HFF-Myc (cell line): Measurements from ENCODE around the gene ASPRV1.

Source experiments
- DNase-seq: peaks from one replicate; pipeline ENCODE4 v3.0.0-alpha.2; 2011; ENCODE audit warnings: low read depth; ENCODE audit errors: extremely low read depth
- H3K4me3 ChIP-seq: replicated peaks from 2 replicates; pipeline ENCODE4 v1.5.1; 2011; ENCODE audit warnings: low read depth, mild to moderate bottlenecking, control low read depth, low read length
- TF ChIP-seq, protein P1 (sequence below): IDR thresholded peaks from 2 replicates; pipeline ENCODE4 v1.5.1; 2012; ENCODE audit warnings: mild to moderate bottlenecking, low read depth, low read length, control low read depth; ENCODE audit errors: missing control alignments

Gene ASPRV1

DNA sequence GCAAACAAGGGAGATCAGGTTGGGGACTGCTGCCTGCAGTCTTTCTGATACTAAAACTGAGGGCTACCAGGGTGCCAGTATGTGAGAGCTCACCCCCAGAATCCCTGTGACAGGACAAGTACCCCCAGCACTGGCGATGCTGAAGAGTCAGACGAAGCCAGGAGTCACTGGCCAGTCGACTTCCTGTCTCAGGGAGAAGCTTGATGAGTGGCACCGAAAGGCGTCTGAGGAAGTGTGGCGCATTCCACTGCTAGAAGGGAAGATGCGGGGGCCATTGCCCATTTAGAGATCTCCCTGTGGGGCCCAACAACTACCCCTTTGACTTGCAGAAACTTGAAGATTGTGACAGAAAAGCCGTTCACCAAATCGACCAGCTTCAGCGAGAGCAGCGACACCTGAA, 24.5 kb downstream of the ASPRV1 start:
- TF ChIP-seq, protein P1, sequence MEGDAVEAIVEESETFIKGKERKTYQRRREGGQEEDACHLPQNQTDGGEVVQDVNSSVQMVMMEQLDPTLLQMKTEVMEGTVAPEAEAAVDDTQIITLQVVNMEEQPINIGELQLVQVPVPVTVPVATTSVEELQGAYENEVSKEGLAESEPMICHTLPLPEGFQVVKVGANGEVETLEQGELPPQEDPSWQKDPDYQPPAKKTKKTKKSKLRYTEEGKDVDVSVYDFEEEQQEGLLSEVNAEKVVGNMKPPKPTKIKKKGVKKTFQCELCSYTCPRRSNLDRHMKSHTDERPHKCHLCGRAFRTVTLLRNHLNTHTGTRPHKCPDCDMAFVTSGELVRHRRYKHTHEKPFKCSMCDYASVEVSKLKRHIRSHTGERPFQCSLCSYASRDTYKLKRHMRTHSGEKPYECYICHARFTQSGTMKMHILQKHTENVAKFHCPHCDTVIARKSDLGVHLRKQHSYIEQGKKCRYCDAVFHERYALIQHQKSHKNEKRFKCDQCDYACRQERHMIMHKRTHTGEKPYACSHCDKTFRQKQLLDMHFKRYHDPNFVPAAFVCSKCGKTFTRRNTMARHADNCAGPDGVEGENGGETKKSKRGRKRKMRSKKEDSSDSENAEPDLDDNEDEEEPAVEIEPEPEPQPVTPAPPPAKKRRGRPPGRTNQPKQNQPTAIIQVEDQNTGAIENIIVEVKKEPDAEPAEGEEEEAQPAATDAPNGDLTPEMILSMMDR: no peak
- no peak for DNase-seq
- H3K4me3 ChIP-seq: no peak overlapping the region

DNA sequence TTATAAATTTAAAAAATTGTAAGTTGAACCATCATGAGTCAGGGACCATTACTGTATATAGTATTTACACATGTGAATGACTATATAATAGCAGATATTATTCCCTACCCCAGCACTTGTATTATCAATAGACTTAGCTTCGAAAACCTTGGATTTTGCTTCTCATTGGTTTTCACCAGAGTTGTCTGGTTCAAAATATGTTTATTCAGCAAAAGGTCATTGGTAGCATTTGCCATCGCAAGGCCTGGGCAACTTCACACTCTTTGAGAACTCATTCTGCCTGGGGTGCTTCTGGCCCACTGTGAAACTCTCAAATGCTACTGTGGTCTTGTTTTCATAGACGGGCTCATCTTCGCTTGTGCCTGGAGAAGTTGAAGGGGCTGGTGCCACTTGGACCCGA, 26.4 kb downstream of the ASPRV1 start:
- DNase-seq: no peak
- H3K4me3 ChIP-seq: no peak overlapping the region
- TF ChIP-seq, protein P1: no peak

DNA sequence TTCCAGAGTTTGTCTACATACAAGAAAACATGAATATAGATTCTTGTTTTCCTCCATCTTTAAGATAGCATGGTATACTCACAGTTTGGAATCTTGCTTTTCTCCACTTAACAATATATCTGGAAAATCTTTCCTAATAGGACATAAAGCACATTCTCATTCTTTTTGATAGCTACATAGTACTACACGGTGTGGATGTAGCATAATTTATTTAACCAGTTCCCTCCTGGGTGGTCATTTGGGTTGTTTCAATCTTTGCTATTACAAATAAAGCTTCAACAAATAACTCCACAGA, 26.9 kb downstream of the ASPRV1 start:
- TF ChIP-seq, protein P1: no peak
- H3K4me3 ChIP-seq: no peak overlapping the region
- no peak for DNase-seq

DNA sequence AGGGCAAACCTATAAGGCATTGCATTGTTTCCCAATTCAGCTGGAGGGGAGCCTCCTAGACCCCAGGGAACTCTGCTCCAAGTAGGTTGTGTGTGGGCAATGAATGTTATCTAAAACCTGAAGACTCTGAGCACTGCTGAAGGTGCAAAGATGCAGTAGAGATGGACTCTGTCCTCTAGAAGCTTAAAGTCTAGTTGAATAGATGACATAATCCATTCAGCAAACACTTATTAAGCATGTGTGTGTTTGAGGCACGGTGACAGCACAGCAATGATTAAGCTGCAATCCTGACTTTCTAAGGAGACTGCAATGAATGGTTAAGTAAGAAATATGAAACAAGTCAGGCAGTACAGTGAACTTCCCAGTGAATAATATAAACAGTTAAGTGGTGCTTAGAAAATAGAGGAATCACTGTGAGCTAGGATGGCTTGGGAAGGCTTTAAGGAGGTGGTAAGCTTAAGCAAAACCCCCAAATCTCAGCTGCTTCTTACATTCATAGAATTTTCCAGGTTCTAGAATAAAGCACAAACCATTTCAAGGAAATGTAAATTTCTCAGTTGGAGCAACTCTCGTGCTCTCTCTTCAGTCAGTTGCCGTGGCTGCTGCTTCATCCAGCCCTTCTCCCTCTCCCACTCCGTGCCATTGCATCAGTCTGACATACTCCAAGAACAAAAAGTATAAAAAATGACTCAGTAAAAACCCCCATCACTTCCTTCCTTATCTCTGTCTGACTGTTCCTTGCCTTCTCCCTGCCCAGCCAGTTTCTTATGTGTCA, 27.4 kb downstream of the ASPRV1 start:
- DNase-seq: no peak
- TF ChIP-seq, protein P1: no peak
- H3K4me3 ChIP-seq: no peak overlapping the region

DNA sequence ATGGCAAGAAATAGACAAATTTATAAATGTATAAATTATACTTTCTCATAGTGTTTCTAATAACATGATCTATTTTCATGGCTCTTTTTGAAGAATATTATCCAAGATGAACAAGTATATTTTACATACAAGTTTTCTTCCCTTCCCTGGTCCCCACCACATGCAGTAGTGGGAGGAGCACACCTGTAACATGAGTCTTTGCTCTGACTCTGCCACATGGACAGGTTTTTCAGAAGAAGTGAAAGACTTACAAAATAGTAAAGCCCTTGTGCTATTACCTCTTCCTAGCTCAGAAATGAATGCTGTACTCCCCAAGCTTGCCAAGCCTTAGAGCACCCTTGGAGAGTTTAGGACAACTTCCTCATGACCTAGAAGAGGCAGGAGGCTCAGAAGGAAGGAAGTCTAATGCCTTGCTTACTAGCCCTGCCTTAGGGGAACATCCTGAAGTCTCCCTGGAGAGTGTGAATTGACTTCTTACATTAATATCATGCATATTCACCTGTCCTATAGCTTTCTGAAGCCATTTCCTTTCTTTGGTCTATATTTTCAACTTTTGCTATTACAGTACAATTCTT, 28.1 kb downstream of the ASPRV1 start:
- TF ChIP-seq, protein P1: no peak
- no peak overlapping the region for H3K4me3 ChIP-seq
- DNase-seq: no peak

DNA sequence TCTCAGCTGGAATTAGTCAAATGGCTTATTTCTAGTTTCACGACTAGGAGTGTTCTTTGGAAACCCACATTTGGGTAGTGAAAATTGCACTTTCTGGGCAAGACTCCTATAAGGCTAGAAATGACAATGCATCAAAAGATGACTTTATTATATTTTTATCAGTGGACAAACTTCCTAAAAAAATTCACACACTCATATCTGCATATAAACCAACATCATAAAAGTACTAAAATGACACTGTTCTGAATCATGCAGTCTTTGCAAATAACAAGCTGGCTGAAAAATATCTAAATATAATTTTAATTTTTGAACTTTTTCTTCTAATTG, 28.9 kb downstream of the ASPRV1 start:
- no peak overlapping the region for H3K4me3 ChIP-seq
- TF ChIP-seq, protein P1: no peak
- DNase-seq: no peak
